ENCODE measurements around the gene ENG.
"Not testable (repeated sequence)": the region's sequence is repeated elsewhere in the genome, so short reads cannot be mapped to it uniquely, and the experiment has no call there.

ENG gene

GRCh38 chr9:127841087-127841835, 13.2 kb downstream of the ENG start:
- Histone ChIP-seq H3K4me2 (ENCODE audit: low read depth, low read length, poor library complexity, severe bottlenecking) (no peak overlapping the region), H3K9ac (ENCODE audit: low read depth, low read length, poor library complexity, severe bottlenecking) (no peak overlapping the region), H3K4me1 (ENCODE audit: insufficient read depth, low read length, poor library complexity, severe bottlenecking) (peaks cover 3% of the 10 kb centered on the region), H3F3A (ENCODE audit: low read depth) (no peaks in the 10 kb centered on the region), H3K9me3 (ENCODE audit: insufficient read depth, low read depth, low read length) (no peaks in the 10 kb centered on the region), H3K36me3 (ENCODE audit: insufficient read depth, low read length) (no peaks in the 10 kb centered on the region), H3K9me2 (replicated peaks; ENCODE audit: low read depth, low read length) (no peaks in the 10 kb centered on the region), H3K79me2 (ENCODE audit: insufficient read depth, low read length) (no peaks in the 10 kb centered on the region), H3K4me3 (ENCODE audit: low read length, poor library complexity, severe bottlenecking) (no peak overlapping the region), H2AFZ (ENCODE audit: low read length) (no peak overlapping the region), H3K27me3 (ENCODE audit: insufficient read depth, low read length, poor library complexity, severe bottlenecking) (no peaks in the 10 kb centered on the region), H4K20me1 (ENCODE audit: insufficient read depth, low read length, poor library complexity, severe bottlenecking) (no peaks in the 10 kb centered on the region)
- TF ChIP-seq CTCF (conservative IDR thresholded peaks at IDR 0.05; ENCODE audit: low read length) (no peak), EZH2phosphoT487 (IDR thresholded peaks at IDR 0.05; ENCODE audit: borderline replicate concordance) (no peak)

DNA sequence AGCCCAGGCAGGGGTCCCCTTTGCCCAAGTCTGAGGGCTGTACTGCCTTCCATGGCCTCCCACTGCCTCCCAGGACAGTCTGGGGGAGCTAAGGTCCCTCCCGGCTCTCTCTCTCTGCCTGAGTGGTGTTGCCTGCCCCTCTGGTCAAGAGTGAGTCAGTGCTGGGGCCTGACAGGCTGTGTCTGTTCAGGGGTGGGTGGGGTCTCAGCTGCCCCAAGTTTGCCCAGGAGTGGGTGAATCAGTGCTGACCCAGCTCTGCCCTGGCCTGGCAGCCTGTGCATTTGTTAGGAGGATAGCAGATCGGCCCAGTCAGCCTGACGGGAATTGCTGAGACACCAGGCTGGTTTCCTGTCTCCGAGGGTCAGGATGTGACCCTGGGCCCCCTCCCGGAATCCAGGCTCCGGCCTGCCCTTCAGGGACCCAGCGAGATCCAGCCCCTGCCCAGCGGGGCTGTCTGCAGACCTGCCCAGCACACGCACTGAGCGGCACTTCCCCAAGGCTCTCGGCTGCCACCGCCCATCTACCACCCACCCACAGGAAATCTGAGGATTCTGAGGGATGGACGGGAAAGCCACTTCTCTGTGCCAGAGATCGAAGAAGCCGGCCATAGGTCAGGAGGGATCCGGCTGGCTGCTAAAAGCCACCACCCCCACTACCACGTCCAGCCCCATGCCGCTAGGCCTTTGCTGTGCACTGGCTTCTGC, 15.9 kb downstream of the ENG start:
- Histone ChIP-seq H3K9ac (ENCODE audit: low read depth, low read length, poor library complexity, severe bottlenecking) (no peak overlapping the region), H4K20me1 (ENCODE audit: insufficient read depth, low read length, poor library complexity, severe bottlenecking) (no peaks in the 10 kb centered on the region), H3K4me2 (ENCODE audit: low read depth, low read length, poor library complexity, severe bottlenecking) (no peak overlapping the region), H3K36me3 (ENCODE audit: insufficient read depth, low read length) (no peaks in the 10 kb centered on the region), H3K4me3 (ENCODE audit: low read length, poor library complexity, severe bottlenecking) (no peak overlapping the region), H3K9me2 (replicated peaks; ENCODE audit: low read depth, low read length) (no peaks in the 10 kb centered on the region), H3K27me3 (ENCODE audit: insufficient read depth, low read length, poor library complexity, severe bottlenecking) (no peaks in the 10 kb centered on the region), H3K79me2 (ENCODE audit: insufficient read depth, low read length) (no peaks in the 10 kb centered on the region), H3K9me3 (ENCODE audit: insufficient read depth, low read depth, low read length) (no peaks in the 10 kb centered on the region), H2AFZ (ENCODE audit: low read length) (no peak overlapping the region), H3K4me1 (ENCODE audit: insufficient read depth, low read length, poor library complexity, severe bottlenecking) (peaks cover 11% of the 10 kb centered on the region), H3F3A (ENCODE audit: low read depth) (no peaks in the 10 kb centered on the region)
- TF ChIP-seq EZH2phosphoT487 (IDR thresholded peaks at IDR 0.05; ENCODE audit: borderline replicate concordance): no peak
- TF ChIP-seq CTCF (conservative IDR thresholded peaks at IDR 0.05; ENCODE audit: low read length): no peak

- Histone ChIP-seq H4K20me1 (ENCODE audit: insufficient read depth, low read length, poor library complexity, severe bottlenecking) (no peaks in the 10 kb centered on the region), H3K27me3 (ENCODE audit: insufficient read depth, low read length, poor library complexity, severe bottlenecking) (no peaks in the 10 kb centered on the region), H3K9ac (ENCODE audit: low read depth, low read length, poor library complexity, severe bottlenecking) (no peak overlapping the region), H3K4me2 (ENCODE audit: low read depth, low read length, poor library complexity, severe bottlenecking) (no peak overlapping the region), H3K79me2 (ENCODE audit: insufficient read depth, low read length) (no peaks in the 10 kb centered on the region), H3K4me1 (ENCODE audit: insufficient read depth, low read length, poor library complexity, severe bottlenecking) (peaks cover 11% of the 10 kb centered on the region), H2AFZ (ENCODE audit: low read length) (no peak overlapping the region), H3K4me3 (ENCODE audit: low read length, poor library complexity, severe bottlenecking) (no peak overlapping the region), H3F3A (ENCODE audit: low read depth) (no peaks in the 10 kb centered on the region), H3K9me2 (replicated peaks; ENCODE audit: low read depth, low read length) (no peaks in the 10 kb centered on the region), H3K9me3 (ENCODE audit: insufficient read depth, low read depth, low read length) (no peaks in the 10 kb centered on the region), H3K36me3 (ENCODE audit: insufficient read depth, low read length) (no peaks in the 10 kb centered on the region)
- TF ChIP-seq EZH2phosphoT487 (IDR thresholded peaks at IDR 0.05; ENCODE audit: borderline replicate concordance) (no peak), CTCF (conservative IDR thresholded peaks at IDR 0.05; ENCODE audit: low read length) (no peak)
Measured at GRCh38 chr9:127837346-127837745, 17.1 kb downstream of the ENG start.

GRCh38 chr9:127836561-127836960, 17.9 kb downstream of the ENG start:
- not testable (repeated sequence) for H3K79me2 ChIP-seq (ENCODE audit: insufficient read depth, low read length); H3K9me2 ChIP-seq (replicated peaks; ENCODE audit: low read depth, low read length); H3K4me3 ChIP-seq (ENCODE audit: low read length, poor library complexity, severe bottlenecking)

More at GRCh38 chr9:127836561-127836960, 17.9 kb downstream of the ENG start:
- H3K9me3 ChIP-seq (ENCODE audit: insufficient read depth, low read depth, low read length); H2AFZ ChIP-seq (ENCODE audit: low read length); H3K9ac ChIP-seq (ENCODE audit: low read depth, low read length, poor library complexity, severe bottlenecking); H4K20me1 ChIP-seq (ENCODE audit: insufficient read depth, low read length, poor library complexity, severe bottlenecking); H3K27me3 ChIP-seq (ENCODE audit: insufficient read depth, low read length, poor library complexity, severe bottlenecking); H3F3A ChIP-seq (ENCODE audit: low read depth); H3K4me2 ChIP-seq (ENCODE audit: low read depth, low read length, poor library complexity, severe bottlenecking); H3K36me3 ChIP-seq (ENCODE audit: insufficient read depth, low read length): not testable (repeated sequence)
- H3K4me1 ChIP-seq (ENCODE audit: insufficient read depth, low read length, poor library complexity, severe bottlenecking): peaks cover 11% of the 10 kb centered on the region

Measured in Loucy (cell line).